ENCODE data around the gene LYSET. TPM values are rescaled to one million over a fixed set of nuclear protein-coding genes. Genes with fewer than 3 reads are reported as not detected.

LYSET gene
- total RNA-seq, 4 donors from 2014 or later: 6.5 to 11.7 (median 9.3) TPM

DNA sequence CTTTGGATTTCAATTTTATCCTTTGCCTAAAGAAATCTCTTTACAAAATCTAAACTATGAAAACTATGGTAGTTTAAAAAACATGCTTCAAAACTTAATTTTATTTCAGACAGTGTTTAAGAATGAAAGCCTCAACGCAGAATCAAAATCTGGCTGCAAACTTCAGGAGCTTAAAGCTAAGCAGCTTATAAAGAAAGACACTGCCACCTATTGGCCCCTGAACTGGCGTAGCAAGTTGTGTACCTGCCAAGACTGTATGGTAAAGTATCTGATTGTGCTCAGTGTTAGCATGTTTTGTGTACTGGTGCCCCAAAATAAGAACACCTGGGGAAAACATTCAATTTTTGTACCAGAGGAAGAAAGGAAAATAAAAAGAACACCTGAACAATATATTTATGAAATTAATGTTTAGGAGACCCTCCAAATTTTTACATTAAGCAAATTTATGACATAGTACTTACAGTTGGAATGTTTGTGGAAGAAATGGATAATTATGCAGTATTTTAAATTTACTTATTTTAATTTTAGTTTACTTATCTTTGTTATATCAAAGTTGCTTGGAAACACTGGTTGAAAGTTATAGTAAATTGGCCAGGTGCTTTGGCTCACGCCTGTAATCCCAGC is 34.1 kb downstream of the LYSET start:
- TF ChIP-seq POLR2A (IDR thresholded peaks at IDR 0.05): no peak
- TF ChIP-seq EP300 (IDR thresholded peaks at IDR 0.05): no peak
- TF ChIP-seq CTCF (IDR thresholded peaks at IDR 0.05): peak in 1 of 5 experiments; percentile 39
- Histone ChIP-seq H3K36me3 (peaks cover 0 to 96% (median 14%) of the 10 kb centered on the region in 3 donors), H3K27me3 (no peaks in the 10 kb centered on the region), H3K9me3 (no peaks in the 10 kb centered on the region), H3K4me1 (no peaks in the 10 kb centered on the region), H3K27ac (no peak overlapping the region), H3K4me3 (no peak overlapping the region)
- WGBS, 2 donors: 57 to 60% methylated on average over 3 of the region's 3 CpGs
- DNase-seq (ENCODE audit: low spot score in 2 of 2): peak in 1 of 2 donors; percentile 26

DNA sequence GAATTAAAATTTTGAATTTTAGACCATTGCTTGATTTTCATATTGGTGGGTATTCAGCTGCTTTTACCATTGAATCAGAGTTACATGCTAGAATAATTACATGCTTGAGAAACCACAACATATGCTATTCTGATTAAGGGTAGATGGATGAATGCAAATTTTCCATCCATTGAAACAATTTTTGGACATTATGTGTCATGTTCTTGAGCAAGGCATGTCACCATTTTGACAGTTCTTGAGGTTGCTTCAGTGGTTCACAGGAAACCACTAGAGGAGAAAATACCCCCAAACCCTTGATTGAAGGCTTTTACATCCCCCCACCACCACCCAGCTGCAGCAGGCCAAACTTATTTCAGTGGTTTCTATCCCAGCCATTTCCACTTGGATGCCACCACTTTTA is 35.4 kb downstream of the LYSET start:
- Histone ChIP-seq H3K9me3 (no peaks in the 10 kb centered on the region), H3K4me3 (no peak overlapping the region), H3K27me3 (no peaks in the 10 kb centered on the region), H3K36me3 (peaks cover 0 to 98% (median 5%) of the 10 kb centered on the region in 3 donors), H3K27ac (no peak overlapping the region), H3K4me1 (no peaks in the 10 kb centered on the region)
- TF ChIP-seq CTCF (IDR thresholded peaks at IDR 0.05): no peak
- TF ChIP-seq POLR2A (IDR thresholded peaks at IDR 0.05): no peak
- no peak for TF ChIP-seq EP300 (IDR thresholded peaks at IDR 0.05)
- no peak for DNase-seq (ENCODE audit: low spot score in 2 of 2)

GRCh38 chr14:93223565-93223964 is 38.4 kb downstream of the LYSET start:
- H3K27ac ChIP-seq: no peak overlapping the region
- no peak overlapping the region for H3K4me3 ChIP-seq
- no peak for DNase-seq (ENCODE audit: low spot score in 2 of 2)
- 96 to 98% methylated on average over 26 to 27 of the region's 27 CpGs for WGBS, 2 donors
- H3K4me1 ChIP-seq: no peaks in the 10 kb centered on the region
- H3K27me3 ChIP-seq: no peaks in the 10 kb centered on the region
- H3K36me3 ChIP-seq: peaks cover 3 to 97% (median 3%) of the 10 kb centered on the region in 3 donors
- TF ChIP-seq CTCF (IDR thresholded peaks at IDR 0.05) (no peak), EP300 (IDR thresholded peaks at IDR 0.05) (no peak), POLR2A (IDR thresholded peaks at IDR 0.05) (no peak)
- no peaks in the 10 kb centered on the region for H3K9me3 ChIP-seq

GRCh38 chr14:93228550-93228949 is 43.4 kb downstream of the LYSET start:
- WGBS, 2 donors: 92 to 99% methylated on average over 8 of the region's 8 CpGs
- H3K36me3 ChIP-seq: peaks cover 0 to 60% (median 3%) of the 10 kb centered on the region in 3 donors
- no peaks in the 10 kb centered on the region for H3K27me3 ChIP-seq

More at GRCh38 chr14:93228550-93228949, 43.4 kb downstream of the LYSET start:
- no peak overlapping the region for H3K4me3 ChIP-seq
- TF ChIP-seq CTCF (IDR thresholded peaks at IDR 0.05): no peak
- TF ChIP-seq POLR2A (IDR thresholded peaks at IDR 0.05): no peak
- TF ChIP-seq EP300 (IDR thresholded peaks at IDR 0.05): no peak
- no peaks in the 10 kb centered on the region for H3K9me3 ChIP-seq
- no peak for DNase-seq (ENCODE audit: low spot score in 2 of 2)
- H3K4me1 ChIP-seq: peaks cover 0 to 17% (median 0%) of the 10 kb centered on the region in 4 donors
- H3K27ac ChIP-seq: no peak overlapping the region

Measured in tibial nerve (tissue), 4 donors.